Measurements from ENCODE around the gene ISY1.
"Not testable (repeated sequence)": the region's sequence is repeated elsewhere in the genome, so short reads cannot be mapped to it uniquely, and the experiment has no call there.

ISY1 gene

GRCh38 chr3:129160891-129161859 lies at the start of gene ISY1:
TSS of gene ISY1 (minus strand) at chr3:129161063. CDS start at chr3:129160975, 88 bp downstream.
- peak; percentile 94 for DNase-seq (ENCODE audit: low read depth)

GRCh38 chr3:129207479-129207878 lies 46.6 kb upstream of the ISY1 start:
- DNase-seq (ENCODE audit: low read depth): no peak

DNA sequence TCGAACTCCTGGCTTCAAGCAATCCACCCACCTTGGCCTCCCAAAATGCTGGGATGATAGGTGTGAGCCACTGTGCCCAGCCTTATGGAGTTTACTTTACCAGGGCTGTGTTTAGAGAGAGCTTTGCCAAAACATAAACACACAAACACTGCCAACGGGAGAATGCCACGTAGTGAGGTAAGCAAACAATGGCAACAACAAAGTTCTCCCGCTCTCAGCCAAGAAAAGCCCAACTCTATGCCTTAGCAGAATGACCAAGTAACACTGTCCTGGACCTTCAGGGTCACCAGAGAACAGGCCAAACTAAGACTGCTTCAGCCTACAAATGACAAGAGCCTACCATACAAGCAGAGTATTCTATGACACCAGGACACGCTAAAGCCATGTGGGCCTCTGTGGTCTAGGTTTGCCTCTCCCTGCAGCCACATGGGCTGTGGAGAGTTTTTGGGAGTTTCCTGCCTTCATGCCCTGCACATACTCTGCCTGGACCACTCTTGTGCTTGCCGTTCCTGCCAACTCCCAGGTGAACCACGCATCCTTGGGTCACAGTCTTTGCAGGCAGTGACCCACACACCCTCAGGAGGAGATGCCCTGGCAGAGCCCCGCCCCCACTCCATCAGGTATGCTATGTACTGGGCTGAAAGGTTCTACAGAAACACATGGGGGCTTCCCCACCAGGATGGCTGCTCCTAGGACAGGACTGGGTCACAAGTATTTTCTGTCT lies 44.4 kb upstream of the ISY1 start:
- DNase-seq (ENCODE audit: low read depth): no peak

- no peak for DNase-seq (ENCODE audit: low read depth)
Observed at GRCh38 chr3:129204473-129204872, 43.6 kb upstream of the ISY1 start.

DNA sequence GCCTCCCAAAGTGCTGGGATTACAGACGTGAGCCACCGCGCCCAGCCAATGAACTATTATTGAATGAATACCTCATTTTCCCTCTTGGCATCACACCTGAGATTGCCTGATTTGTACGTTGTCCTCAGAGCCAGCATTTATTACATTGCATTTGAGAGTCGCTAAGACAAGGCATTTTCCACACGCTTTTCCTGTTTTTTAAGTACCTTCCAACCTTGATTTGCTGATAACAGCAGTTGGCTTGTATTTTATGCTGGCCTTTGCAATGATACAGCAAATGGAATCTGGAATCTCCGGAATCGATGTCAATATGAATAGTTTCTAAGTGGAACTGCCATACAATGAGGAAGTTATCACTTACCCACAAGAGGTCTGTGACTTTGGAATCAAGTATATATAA lies 38.5 kb upstream of the ISY1 start:
- DNase-seq (ENCODE audit: low read depth): no peak

DNA sequence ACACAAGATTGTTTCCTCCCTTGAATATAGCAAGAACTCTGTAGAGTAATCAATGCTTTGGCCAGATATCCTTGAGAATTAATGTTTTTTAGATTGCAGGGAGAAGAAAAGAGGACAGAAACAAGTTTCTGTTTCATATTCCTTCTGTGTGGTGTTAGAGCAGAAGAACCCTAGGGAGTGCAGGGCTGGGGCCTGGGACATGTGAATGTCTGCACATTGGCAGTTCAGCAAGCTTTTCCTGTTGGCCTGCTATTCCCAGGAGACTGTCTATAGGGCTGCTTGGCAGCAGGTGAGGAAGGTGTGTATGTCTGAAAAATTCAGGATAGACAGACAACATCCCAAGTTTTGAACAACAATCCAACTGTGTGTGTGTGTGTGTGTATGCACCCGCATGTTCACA lies 36.5 kb upstream of the ISY1 start:
- DNase-seq (ENCODE audit: low read depth): no peak

- no peak for DNase-seq (ENCODE audit: low read depth)
Observed at GRCh38 chr3:129196601-129197000, 35.7 kb upstream of the ISY1 start.

DNA sequence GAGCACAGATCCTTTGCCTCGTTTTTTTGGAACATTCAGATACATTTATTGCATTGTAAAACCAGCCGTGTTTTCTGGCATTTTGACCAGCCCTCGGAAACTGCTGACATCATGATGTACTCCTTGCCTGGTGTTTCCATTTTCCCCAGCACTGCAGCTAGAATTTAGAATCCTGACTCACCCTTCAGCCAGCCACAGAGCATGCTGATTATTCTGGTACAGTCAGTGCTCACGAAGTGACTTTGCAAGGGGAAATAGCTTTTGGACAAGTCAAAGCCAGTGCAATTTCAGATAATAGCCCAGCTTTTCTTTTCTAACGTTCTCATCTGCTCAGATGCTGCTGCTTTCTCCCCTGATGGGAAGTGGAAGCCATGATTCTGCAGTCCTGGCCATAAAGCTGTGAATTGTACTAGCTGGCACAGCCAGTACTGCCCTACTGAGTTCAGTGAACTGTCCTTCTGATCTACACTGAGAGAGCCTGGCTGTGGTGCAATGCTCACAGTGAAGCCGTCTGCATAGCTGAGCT lies 34.9 kb upstream of the ISY1 start:
- peak; percentile 95 for DNase-seq (ENCODE audit: low read depth)

- DNase-seq (ENCODE audit: low read depth): not testable (repeated sequence)
Observed at GRCh38 chr3:129189793-129190192, 28.9 kb upstream of the ISY1 start.

DNA sequence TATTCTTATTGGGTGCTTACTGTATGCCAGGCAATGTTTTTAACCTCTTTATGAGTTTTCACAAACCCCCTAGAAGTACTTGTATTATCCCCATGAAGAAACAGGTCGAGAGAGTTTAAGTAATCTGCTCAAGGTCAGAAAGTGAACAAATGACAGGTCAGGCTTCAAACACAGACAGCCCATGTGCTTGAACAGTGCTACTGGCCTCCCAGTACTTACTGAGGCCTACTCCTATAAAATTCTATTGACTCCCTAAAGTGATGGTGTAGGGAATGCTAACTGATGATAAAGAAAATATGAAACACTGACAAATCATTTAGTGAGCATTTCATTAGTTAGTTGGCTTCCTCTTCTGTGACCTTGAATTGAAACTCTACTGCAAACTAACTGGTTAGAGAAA lies 27.0 kb upstream of the ISY1 start:
- DNase-seq (ENCODE audit: low read depth): no peak

DNA sequence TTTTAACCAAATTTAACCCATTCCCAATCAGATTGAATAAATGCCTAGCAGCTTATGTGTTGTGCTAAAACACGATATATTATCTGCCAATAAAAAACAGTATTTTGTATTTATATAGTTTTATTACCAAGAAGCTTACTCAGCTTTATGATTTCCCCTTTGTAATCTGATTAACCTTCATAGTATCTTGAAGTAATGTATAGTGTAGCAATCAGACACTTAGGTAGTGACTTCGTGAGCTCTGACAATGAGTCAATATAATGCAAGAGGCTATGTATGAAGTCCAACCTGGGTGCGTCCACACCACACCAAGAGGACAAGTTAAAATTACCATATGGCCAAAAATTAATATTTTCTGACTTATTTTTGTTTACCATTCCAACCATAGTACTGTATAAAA lies 24.9 kb upstream of the ISY1 start:
- no peak for DNase-seq (ENCODE audit: low read depth)

DNA sequence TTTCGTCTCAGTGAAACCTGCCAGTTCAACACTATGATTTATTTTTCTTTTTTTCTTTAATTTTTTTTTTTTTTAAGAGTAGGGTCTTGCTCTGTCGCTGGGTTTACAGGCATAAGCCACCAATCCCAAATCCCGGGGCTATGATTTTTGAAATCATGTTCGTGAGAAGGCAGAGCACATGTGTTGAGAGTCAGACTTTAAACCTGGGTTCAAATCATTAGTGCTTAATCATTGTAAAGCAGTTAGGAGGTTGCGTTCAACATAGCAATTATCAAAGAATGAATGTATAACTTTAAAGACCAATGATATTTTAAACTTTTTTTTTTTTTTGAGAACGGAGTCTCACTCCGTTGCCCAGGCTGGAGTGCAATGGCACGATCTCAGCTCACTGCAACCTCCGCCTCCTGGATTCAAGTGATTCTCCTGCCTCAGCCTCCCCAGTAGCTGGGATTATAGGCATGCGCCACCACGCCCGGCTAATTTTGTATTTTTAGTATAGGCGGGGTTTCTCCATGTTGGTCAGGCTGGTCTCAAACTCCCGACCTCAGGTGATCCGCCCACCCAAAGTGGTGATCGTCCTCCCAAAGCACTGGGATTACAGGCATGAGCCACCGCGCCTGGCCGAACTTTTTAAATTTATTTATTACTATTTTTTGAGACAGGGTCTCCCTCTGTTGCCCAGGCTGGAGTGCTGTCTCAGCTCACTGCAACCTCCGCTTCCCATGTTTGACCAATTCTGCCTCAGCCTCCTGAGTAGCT lies 24.1 kb upstream of the ISY1 start:
- DNase-seq (ENCODE audit: low read depth): not testable (repeated sequence)

- no peak for DNase-seq (ENCODE audit: low read depth)
Observed at GRCh38 chr3:129184396-129184657, 23.5 kb upstream of the ISY1 start.

DNA sequence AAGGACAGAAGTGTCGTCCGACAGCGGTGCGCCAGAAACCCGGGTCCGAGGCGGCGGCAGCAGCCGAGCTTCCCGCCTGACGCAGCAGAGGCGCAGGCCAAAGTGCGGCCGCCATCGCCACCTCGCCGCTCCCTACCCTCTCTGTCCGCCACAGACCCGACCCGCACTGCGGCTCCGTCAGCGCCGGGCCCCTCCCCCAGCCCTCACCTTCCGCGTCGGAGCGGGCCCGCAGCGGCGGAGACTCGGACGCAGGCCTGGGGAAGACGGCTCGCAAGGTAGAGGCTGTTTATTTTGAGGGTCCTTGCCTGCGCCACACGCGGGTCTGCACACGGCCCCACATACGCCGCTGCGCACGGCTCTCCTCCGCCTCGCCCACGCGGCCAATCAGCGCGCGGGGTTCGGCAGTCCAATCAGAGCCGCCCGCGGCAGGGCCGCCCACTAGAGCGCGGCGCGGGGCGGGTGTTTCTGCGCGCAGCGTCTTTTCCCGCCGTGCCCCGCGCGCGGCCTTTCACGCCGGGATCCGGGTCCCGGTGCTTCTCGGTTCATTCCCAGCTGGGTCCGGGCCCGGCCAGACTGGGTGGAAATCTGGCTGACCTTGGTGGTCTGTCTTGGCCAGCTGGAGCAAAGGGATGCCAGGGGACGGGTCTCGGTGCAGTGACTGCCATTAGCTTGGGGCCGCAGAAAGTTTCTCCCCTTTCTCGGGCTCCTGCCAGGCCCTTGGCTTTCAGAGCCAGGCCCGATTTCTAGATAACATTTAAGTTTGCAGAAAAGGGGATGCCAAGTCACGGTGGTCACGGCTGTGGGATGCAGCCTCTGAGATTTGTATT lies 22.9 kb upstream of the ISY1 start, which contains the start of gene CNBP:
Gene CNBP (minus strand): TSS at position 328 of the 827 bp plus-strand sequence. CDS start 12,139 bp downstream, outside the sequence.
- peak; percentile 88 for DNase-seq (ENCODE audit: low read depth)

GRCh38 chr3:129182390-129183185 lies 21.7 kb upstream of the ISY1 start:
- DNase-seq (ENCODE audit: low read depth): no peak

GRCh38 chr3:129181819-129182218 lies 21.0 kb upstream of the ISY1 start:
- DNase-seq (ENCODE audit: low read depth): no peak

DNA sequence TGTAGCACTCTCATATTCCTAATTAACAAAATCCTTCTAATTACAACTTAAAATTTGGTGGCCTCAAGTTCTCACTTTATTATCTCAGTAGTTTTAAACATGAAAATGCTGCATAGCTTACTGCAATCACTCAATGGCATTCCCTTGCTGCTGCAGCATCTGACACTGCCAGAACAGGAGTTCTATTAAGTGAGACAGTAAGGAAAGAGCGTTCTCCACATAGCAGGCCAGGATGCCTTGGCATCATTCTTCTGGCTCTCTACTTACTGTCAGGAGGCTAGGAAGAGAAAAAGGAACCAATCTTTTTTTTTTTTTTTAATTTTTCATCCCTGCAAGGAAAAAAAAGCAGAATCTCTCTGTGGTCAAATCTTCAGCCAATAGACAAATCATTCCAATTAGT lies 19.6 kb upstream of the ISY1 start:
- no peak for DNase-seq (ENCODE audit: low read depth)

DNA sequence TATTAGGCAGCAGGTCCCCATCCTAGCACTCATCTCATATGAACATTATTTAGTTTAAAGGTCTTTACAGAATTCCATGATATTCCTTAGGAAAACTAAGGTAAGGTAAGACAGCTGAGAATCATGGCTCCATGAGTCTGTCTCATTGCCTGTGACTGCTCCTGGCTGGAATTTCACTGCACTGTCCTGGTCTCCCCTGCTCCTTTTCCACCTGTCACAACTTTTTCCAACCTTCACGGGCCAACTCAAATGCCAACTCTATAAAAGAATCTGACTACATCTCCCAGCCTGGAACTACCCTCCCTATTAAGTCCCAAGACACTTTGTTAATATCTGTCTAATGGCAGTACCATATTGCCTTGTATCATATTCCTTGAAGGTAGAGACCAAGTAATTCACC lies 15.2 kb upstream of the ISY1 start:
- DNase-seq (ENCODE audit: low read depth): no peak

GRCh38 chr3:129173725-129174124 lies 12.9 kb upstream of the ISY1 start:
- DNase-seq (ENCODE audit: low read depth): no peak

DNA sequence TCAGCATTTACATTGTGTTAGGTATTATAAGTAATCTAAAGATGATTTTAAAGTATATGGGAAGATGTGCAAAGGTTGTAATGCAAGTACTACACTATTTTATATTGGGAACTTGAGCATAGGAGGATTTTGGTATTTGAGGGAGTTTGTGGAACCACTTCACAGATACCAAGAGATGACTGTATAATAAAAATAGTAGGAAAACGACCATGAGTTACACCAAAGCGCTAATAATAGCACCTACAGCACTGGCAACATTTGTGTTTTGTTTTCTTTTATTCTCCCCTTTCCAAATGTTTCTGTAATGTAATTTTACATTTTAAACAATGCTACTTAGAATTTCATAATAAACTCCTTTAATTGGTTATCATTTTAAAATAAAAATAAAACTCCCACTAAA lies 12.3 kb upstream of the ISY1 start:
- no peak for DNase-seq (ENCODE audit: low read depth)

Measured in GM04504 (cell line).